IPS-NIHi7 (cell line): ENCODE measurements around the gene PEX10.

ENCODE experiments used
- DNase-seq: peaks from one replicate; pipeline ENCODE4 v3.0.0; 2012; ENCODE audit warnings: mixed read lengths; ENCODE audit errors: extremely low spot score

Gene PEX10

DNA sequence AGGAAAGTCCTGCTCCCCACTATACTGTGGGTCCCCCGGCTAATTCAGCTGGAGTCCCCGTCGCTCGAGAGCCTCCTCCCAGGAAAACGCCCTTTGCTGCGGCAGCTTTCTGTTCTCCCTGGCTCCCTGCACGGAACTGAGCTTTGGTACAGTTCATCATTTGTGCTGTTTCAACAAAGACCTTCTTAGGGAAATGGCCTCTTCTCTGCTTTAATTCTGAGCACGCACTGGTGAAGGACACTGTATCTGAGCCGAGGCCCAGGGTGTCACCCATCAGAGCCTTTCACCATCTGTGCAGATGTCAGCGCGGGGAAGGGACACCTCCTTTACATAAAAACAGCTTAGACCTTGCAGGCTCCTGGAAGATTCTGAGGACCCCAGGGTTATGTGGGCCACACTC lies 13.5 kb upstream of the PEX10 start:
- no peak for DNase-seq

DNA sequence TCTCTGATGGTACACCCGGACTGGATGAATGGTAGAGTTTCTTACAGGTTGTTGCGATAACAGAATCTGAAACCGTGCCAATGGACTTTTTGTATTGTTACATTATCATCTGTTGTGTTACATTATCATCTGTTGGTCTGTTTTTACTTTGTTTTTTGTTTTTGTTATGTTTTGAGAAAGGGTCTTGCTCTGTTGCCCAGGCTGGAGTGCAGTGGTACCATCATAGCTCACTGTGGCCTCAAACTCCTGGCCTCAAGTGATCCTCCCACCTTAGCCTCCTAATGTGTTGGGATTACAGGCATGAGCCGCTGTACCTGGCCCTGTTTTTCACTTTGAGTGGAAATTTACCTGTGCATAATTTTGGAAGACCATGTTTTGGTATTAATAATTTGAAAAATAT lies 10.2 kb upstream of the PEX10 start:
- no peak for DNase-seq

DNA sequence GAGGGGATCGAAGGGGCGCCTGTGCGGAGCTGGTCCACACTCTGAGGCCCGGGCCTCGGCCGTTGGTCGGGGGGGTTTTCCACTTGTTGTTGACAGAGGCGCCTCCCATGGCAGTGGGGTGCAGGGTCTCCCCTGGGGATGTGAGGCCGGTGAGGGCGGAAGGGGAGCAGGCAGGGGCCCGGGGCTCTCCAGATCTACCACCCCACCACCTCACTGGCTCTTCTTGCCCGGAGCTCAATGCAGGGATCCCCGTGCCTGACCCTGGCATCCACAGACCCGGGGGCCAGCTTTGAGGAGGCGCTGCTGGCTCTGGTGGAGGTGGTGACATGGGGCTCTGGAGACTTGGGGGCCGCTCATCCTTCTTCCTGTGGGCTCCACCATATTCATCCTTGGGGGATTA lies 7.1 kb upstream of the PEX10 start:
- DNase-seq, result no peak

DNA sequence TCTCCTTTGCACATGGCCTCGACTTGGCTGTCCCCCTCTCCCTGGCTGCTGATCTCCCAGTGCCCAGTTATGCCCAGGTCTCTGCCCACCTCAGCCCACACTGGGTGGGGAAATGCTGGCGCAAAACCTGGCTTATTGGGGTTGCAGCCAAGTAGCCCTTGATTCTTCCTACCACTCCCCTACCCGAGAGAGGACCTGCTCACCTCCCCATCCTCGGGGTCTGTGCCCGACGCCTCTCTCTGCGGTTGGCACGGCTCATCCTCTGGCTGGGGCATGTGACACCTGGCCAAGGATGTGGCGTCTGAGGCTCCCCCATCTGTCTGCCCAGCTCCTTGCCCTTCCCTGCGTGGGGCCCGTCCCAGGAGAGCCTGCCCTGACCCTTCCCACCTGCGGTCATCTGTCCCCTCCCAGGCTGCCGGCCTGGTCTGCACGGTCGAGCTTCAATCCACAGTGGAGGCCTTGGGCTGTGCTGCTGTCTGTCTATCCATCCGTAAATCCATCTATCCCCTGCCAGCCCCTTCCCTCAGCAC lies 6.5 kb upstream of the PEX10 start:
- DNase-seq, result no peak

DNA sequence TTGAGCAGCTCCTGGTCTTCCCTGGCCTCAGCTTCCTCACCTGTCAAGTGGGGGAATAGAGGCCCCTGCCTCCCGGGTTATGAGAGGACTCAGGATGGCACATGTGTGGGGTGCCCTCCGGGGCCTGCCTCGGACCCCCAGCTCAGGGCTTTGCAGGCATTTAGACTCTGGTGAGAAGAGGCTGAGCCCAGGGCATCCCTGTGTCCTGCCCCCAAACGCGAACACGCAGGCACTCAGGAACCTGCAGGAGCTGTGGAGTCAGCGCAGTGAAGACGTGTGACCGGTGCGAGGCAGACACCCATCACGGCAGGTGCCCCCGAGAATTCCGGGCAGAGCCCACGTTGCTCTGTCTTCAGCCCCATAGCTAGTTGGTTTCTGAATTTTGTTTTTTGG lies 5.5 kb upstream of the PEX10 start:
- no peak for DNase-seq

DNA sequence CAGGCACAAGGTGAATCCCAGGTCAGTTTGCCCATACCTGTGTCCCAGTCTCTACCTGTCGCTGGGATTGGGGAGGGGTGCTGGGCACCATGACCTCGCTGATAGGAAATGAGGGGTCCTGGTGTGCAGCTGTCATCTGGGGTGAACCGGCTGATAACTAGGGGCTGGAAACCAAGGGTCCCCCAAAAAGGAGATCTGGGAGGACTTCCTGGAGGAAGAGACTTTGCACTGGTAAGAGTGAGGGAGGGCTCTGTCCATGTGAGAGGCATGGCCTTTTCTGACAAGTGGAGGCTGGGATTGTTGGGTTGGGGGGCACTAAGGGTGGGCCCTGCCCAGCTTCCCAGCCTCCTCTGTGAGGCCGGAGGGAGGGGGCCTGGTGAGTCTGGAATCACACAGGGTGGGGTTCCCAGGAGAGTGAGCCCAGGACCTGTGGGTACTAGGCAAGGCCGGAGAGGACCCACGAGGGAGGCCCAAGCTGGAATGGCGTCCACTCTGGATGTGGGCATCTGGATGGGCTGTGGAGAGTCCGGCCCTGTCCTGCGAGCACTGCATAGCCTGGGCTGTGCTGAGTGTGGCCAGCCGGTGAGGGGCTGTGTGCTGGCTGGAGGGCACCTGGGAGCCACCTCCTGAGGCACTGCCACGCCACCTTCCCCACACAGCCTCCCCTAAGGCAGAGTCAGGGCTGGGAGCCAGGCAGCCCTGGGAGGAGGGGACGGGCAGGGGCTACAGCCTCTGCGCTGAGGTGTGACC lies 4.9 kb upstream of the PEX10 start:
- DNase-seq, result no peak

DNA sequence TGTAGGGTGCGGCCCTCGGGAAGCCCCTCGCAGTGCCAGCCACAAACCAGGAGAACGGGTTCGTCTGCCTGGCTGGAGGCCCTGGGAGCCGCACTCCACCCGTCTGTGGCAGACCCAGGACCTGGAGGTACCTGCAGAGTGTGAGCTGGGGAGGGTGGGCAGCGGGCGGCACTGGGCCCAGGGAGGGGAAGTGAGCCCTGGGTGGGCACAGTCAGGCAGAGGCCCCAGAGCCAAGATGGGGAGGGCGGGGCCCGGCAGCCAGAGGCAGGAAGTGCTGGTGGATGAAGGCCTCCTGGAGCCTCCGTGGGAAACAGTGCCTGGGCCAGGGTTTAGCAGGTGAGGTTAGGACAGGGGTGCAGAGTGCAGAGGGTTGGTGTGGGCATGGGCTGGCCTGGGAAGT lies 4.0 kb upstream of the PEX10 start:
- no peak for DNase-seq

DNA sequence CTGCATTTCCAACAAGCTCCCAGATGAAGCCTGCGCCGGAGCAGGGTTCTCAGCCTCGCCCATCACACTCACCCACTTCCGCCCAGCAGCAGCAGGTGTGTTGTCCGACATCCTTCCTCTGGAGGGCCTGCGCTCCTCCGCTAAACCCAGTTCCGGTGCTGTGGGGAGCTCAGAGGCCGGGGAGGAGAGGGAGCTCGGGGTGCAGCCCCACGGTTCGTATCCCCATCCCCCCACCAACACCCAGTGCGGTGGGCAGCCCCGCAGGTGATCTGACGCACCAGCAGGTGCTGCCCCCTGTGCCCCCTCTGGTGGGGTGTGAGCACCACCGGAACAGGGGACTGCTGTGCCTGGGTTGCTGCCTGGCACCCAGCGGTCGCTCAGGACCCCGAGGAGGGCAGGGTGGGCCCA lies 3.4 kb upstream of the PEX10 start:
- DNase-seq, result no peak

DNA sequence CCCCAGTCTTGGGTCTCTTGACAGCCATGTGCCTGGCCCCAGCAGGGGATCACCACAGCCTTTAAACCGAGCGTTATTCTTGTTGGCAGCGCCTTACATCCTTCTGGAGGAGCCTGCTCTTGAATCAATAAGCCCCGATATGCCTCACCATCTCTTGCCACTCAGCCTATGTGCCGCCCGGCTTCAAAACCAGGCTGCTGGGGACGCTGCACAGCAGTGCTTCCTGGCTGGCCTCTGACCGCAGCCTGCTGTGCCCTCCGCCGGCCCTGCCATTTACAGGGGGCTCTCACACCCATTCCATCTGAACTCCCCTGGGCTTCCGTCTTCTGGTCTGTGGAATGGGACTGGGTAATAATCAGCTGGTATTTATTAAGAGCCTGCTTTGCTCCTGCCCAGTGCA lies 3.0 kb upstream of the PEX10 start:
- no peak for DNase-seq

DNA sequence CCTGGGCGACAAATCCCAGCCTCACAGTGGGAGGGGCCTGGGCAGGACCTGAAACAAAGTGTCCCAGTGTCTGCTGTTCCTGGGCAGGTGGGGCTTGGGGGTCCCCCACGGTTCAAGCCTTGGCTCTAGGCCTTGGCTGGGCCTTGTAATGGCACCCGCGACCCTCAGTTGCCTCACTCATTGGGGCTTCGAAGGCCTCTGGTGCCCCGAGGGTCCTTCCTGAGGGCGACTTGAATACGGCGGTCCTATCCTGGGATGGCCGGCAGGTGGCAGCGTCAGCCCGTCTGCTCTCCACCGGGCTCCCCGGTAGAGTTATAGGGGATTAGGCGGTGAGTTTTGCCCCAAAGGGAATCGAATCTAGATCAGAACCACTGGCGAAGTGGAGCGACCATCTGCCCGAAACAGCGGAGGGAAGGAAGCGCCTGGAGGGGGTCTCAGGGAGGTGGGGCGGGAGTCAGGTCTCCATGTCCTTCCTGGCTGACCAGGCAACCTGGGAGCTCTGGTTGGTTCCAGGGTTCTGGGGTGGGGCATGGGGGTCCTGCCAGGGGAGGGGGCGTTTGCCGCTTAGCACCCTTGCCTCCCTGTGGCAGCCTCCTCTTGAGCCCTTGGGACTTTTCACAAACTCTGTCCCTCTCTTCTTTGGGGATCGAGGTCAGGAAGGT lies 2.1 kb upstream of the PEX10 start:
- peak; percentile 90 for DNase-seq

DNA sequence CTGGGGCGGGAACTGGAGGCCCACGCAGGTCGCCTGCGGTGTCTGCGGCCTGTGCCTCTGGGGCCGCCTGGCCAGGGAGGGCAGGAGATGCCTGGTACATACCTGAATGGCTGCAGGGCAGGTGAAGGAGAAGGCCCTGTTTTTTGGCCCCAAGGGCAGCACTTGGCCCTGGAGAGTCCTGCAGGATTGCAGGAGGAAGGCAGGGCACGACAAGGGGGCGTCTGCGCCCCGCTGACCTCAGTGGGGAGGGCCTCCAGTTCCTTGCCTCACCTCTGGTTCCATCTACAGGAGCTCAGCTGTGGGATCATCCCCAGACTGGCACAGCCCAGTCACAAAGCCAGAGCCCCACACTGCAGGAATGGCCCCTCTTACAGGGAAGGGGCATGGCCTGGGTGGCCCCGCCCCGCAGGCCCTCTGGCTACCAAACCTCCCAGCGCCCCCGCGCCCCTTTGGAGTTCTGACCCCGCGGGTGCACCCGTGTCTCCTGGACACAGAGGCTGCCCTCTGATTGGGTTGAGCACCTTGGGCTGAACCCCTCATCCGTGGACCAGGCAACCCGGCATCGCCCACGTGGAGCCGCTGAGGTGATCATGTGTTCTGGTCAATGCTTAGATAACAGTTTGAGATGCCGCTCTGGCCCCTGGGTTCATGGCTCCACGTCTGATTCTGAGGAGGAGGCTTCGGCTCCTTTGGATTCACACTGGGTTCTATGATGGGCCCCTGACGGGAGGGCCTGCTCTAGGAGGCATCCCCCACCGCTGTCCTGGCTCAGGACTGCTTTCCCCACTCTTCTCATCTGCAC lies 1.3 kb upstream of the PEX10 start:
- peak; percentile 47 for DNase-seq

DNA sequence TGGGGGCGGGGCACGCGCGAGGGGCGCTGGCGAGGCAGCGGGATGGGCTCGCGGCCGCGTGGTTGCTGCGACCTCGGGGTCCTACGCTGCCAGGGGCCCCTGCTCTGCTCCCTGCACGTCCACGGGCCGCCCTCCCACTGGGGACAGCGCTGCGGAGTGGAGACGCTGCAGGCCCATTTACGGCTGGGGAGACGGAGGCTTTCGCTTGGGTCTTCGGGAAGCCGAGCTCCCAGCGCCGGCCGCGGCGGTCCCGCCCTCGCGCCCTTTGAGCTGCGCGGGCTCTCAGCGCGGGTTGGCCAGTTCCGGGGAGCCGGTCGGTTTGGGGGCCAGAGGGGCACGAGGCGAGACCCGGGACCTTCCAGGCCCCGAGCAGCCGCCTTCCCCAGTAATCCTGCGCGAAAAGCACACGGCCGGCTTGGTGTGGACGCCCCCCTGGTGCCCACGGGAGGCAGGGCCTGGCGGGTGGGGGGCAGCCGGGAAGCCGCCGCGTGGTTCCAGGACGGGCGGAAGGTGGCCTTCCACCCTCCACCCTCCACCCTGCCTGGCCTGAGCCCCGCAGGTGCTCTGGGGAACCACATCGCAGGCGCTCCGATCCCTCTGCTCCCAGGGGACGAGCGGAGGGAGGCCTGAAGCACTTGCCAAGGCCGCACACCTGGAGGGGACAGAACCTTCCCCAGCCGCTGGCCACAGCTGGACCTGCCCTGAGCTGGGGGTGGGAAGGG lies 570 bp upstream of the PEX10 start:
- peak; percentile 69 for DNase-seq

DNA sequence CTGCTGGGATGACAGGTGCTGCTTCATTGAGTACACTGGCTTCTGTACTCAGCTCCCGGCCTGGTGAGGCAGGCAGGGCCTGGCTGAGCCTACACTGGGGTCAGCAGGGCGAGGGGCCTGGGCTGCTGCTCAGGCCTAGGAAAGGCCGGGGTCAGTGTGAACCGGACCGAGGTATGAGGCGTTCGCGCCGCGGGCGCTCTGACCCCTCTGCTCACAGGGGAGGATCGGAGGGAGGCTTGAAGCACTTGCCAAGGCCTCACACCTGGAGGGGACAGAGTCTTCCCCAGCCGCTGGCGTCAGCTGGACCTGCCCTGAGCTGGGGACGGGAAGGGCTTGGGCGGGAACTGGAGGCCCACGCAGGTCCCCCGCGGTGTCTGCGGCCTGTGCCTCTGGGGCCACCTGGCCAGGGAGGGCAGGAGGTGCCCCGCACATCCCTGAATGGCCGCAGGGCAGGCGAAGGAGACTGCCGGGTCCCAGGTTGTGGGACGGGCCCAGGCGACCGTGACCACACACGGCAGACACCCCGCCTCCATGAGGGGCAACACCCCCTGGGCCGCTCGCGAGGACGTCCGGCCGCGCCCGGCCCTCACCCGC lies 466 bp downstream of the PEX10 start:
- no peak for DNase-seq

DNA sequence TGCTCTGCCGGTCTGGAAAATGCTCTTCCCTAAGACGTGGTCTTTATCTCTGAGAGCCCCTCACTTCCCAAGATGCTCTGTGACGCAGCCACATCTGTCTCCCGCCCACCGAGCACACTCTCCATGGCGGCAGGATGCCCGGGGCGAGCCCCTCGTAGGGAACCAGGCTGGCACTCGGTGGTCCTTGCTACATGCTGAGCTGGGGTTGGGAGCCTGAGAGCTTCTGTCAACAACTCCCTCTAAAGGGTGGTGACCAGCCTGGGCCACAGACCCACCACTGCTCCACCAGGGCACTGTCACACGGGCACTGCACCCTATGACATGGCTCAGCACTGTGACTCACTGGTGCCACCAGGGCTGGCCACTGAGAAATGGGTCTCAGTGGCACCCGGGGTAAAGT lies 2.6 kb downstream of the PEX10 start:
- DNase-seq, result no peak

DNA sequence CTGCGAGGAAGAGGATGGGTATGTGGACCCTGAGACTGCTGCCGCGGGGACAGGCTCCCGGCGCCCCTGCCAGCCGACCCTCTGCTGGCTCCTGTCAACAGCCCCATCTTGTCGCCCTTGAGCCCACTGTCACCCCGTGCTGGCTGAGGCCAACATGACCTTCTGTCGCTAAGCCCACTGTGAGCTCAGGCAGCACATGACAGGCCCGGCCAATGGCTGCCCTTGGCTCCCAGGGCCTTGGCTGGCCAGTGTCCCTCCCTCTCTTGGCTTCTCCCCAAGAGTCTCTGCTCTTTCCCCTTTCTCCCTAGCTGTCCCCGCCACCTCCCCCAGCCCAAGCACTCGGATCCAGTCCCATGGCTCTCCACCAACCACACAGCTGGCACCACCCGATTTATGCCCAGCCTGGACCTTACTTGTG lies 3.5 kb downstream of the PEX10 start:
- no peak for DNase-seq

DNA sequence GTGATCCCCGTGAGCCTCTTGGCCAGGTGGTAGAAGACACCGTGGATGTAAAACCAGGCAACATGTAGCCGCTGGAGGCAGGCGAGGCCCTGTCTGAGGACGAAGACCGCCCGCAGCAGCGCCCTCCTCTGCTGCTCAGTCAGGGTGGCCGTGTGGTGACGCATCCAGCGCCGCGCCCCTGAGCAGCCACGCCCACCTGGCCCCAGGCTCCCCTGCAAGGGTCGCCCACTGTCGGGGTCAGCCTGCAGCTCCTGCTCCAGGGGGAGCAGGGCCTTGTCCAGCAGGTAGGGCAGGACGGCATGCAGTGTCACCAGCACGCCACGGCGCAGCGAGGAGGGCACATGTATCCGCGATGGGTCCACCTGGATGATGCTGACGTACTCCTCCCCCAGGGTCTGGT lies 3.9 kb downstream of the PEX10 start:
- DNase-seq, result no peak

DNA sequence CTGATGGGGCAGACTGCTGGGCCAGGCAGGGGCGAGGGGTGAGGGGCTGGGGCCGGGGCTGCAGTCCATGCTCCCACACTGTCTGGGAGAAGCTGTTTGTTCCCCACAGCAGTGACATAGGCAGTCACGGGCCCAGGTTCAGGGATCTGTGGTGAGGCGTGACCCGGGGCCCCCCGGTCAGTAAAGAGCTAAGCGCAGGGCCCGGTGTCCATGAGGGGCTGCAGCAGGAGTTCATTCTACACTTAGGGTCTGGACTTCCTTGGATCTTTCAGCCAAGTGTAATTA lies 4.4 kb downstream of the PEX10 start:
- no peak for DNase-seq

DNA sequence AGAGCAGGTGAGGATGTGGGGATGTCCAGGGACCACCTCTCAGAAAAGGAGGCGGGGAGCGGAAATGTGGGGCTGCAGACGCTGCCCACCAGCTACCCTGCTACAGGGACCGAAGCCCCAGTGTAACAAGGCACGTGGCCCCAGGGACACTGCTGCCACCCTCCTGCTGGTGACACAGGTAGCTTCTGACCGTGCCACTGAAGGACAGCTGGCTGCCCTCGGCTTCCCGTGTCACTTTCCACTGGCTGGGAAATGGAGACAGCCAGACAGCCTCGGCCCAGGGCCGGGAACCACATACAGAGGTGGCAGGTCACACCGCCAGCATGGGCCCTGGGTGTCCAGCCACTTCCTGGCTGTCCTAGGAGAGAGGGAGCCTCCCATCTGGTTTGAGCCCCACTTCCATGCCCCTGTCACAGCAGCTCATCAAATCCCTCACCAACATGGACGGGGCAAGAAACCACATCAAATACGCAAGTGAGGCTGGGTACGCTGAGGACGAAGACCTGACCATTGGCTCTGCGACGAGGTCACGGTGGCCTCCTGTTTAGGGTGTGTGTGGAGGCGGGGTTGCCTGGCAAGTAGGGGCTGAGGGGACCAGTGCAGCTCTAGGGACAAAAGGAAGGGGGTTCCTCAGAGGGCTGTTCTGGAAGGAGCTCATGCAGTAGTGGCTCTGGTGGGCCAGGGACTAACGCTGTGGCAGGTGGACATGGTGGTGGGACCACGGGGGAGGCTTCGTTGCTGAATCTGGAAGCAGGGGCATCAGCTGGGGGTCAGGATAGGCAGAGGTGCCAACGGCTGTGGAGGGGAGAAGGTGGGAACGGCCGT lies 5.0 kb downstream of the PEX10 start:
- no peak for DNase-seq

DNA sequence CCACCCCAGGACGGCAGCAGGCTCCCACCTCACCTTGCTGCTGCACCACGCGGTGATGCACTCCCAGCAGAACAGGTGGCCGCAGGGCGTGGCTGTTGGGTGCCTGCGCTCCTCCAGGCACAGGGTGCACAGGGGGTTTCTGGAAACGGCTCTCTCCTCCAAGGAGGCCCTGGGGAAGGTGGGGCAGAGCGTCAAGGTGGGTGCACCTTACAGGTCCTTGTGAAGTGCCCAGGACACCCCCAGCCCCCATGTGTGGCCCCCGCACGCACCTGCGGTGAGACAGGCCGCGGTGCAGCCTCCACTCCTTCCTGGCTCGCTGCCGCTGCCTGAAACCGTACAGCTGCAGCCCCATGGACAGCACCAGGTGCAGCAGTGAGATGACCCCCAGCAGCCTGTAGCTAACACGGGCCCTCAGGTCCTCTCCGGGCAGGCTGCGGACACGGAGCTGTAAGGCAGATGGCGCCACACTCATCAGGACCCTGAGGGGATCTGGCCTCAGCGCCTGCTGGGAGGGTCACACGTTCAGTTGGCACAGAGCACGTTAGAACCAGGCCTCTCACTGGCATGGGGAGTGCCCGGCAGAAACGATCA lies 5.8 kb downstream of the PEX10 start:
- no peak for DNase-seq

DNA sequence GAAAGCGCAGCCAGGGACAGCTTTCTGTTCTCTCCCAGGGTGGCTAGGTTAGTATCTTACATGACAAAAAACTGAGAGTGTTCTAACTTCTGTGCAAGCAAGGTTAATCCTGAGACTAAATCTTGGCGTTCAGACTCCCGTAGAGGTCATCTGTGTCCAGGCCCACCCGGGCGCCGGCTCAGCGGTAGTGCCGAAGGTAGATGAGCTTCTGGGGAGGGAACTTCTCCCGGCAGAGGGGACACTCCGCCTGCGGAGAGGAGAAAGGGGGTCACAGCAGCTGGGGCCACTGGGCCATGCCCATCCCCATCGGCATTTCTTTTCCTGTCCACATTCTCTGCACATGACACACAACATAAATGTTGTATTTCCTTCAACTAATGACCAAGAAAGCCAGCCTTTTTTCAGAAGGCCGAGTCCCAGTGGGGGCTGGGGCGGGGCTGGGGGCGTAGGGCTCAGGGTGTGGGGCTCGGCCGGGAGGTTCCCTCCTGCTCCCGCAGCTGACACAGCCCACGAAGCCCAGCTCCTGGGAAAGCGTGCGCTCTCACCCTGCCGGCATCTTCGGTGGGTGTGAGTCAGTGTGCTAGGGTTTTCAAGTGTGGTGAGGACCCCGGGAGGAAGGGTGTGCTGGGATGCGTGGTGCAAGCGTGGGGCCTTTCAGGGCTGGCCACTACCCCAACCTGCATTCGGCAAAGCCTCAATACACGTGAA lies 6.6 kb downstream of the PEX10 start:
- no peak for DNase-seq
